Measurements from ENCODE around the gene PRR12. TPM values are rescaled to one million over a fixed set of nuclear protein-coding genes. Genes with fewer than 3 reads are reported as not detected.

Gene PRR12
- total RNA-seq, 2 donors from 2014 or later, result 44.6 to 50.7 TPM

DNA sequence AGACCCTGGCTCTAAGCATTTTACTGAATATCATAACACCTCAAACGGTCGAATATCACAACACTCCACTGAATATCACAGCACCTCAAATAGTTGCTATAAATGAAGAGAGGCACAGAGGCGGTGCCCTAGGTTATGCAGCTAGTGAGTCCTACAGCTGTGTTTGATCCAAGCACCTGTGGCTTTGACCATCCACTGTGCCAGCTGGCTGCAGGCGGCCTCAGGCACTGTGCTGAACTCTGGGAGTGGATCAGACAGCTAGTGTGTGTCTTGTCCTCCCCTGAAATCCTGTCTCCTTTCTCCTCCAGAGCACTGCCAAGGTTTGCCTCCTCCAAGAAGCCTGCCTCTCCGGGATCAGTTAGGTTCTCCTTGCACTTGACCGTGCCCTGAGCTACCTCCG is 18.0 kb upstream of the PRR12 start:
- no peaks in the 10 kb centered on the region for H3K9me3 ChIP-seq (ENCODE audit: control insufficient read depth, low read length, poor library complexity, severe bottlenecking)
- DNase-seq (no peak), ATAC-seq (no peak)
- Mint-ChIP-seq H3K4me1 (peaks cover 31% of the 10 kb centered on the region), H3K36me3 (ENCODE audit: low read depth) (no peaks in the 10 kb centered on the region), H3K4me3 (no peak overlapping the region), H3K27me3 (no peaks in the 10 kb centered on the region), H3K27ac (no peak overlapping the region)

GRCh38 chr19:49573425-49573824 is 17.6 kb upstream of the PRR12 start:
- DNase-seq (no peak), ATAC-seq (no peak)
- H3K36me3 Mint-ChIP-seq (ENCODE audit: low read depth), result no peaks in the 10 kb centered on the region
- no peaks in the 10 kb centered on the region for H3K9me3 ChIP-seq (ENCODE audit: control insufficient read depth, low read length, poor library complexity, severe bottlenecking)
- H3K4me3 Mint-ChIP-seq, result no peak overlapping the region
- no peak overlapping the region for H3K27ac Mint-ChIP-seq
- peaks cover 27% of the 10 kb centered on the region for H3K4me1 Mint-ChIP-seq
- H3K27me3 Mint-ChIP-seq, result no peaks in the 10 kb centered on the region

GRCh38 chr19:49574206-49574755 is 16.7 kb upstream of the PRR12 start:
- no peak overlapping the region for H3K27ac Mint-ChIP-seq
- DNase-seq (no peak), ATAC-seq (no peak)
- peaks cover 29% of the 10 kb centered on the region for H3K4me1 Mint-ChIP-seq
- no peaks in the 10 kb centered on the region for H3K27me3 Mint-ChIP-seq
- no peaks in the 10 kb centered on the region for H3K36me3 Mint-ChIP-seq (ENCODE audit: low read depth)
- no peak overlapping the region for H3K4me3 Mint-ChIP-seq
- H3K9me3 ChIP-seq (ENCODE audit: control insufficient read depth, low read length, poor library complexity, severe bottlenecking), result no peaks in the 10 kb centered on the region

DNA sequence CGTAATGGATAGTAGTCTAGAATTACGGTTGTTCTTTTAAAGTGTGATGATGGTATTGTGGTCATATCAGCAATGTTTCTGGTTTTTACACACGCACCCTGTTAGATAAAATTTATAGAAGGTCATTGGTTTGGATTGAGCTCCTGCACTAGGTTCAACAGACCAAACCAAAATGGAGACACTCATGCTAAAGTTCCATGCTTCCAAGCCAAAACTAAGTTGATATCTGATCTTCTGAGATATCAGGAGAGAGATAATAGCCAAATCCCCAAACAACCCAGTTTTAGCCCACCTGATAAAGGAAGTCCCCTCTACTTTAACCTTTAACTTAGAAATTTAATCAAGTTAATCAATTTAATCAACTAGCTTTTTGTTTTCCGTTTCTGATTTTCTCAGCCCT is 11.8 kb upstream of the PRR12 start:
- H3K9me3 ChIP-seq (ENCODE audit: control insufficient read depth, low read length, poor library complexity, severe bottlenecking), result no peaks in the 10 kb centered on the region
- Mint-ChIP-seq H3K4me3 (peak overlapping the region; percentile 99), H3K27ac (no peak overlapping the region), H3K27me3 (no peaks in the 10 kb centered on the region), H3K36me3 (ENCODE audit: low read depth) (peaks cover 2% of the 10 kb centered on the region), H3K4me1 (peaks cover 22% of the 10 kb centered on the region)
- no peak for DNase-seq
- no peak for ATAC-seq

- no peaks in the 10 kb centered on the region for H3K9me3 ChIP-seq (ENCODE audit: control insufficient read depth, low read length, poor library complexity, severe bottlenecking)
- Mint-ChIP-seq H3K27me3 (no peaks in the 10 kb centered on the region), H3K27ac (peak overlapping the region; percentile 93), H3K4me3 (peak overlapping the region; percentile 99), H3K36me3 (ENCODE audit: low read depth) (peaks cover 2% of the 10 kb centered on the region), H3K4me1 (peaks cover 22% of the 10 kb centered on the region)
- ATAC-seq (no peak), DNase-seq (no peak)
Observed at GRCh38 chr19:49579947-49580263, 11.1 kb upstream of the PRR12 start.

GRCh38 chr19:49580264-49581006 is 10.5 kb upstream of the PRR12 start, which contains the start of gene NOSIP:
NOSIP (minus strand) TSS chr19:49580556; CDS start chr19:49560691, 19,865 bp downstream.
- H3K4me3 Mint-ChIP-seq, result peak within 1 kb of the TSS; percentile 99
- no peaks in the 10 kb centered on the region for H3K9me3 ChIP-seq (ENCODE audit: control insufficient read depth, low read length, poor library complexity, severe bottlenecking)
- H3K27ac Mint-ChIP-seq, result peak within 1 kb of the TSS; percentile 93
- peaks cover 22% of the 10 kb centered on the region for H3K4me1 Mint-ChIP-seq
- H3K36me3 Mint-ChIP-seq (ENCODE audit: low read depth), result peaks cover 2% of the 10 kb centered on the region
- ATAC-seq (peak; percentile 99), DNase-seq (peak; percentile 86 to 92 (median 91))
- H3K27me3 Mint-ChIP-seq, result no peaks in the 10 kb centered on the region

GRCh38 chr19:49581007-49581508 is 9.9 kb upstream of the PRR12 start, which contains the start of gene PRRG2:
PRRG2 (plus strand) TSS chr19:49581316; CDS start chr19:49583220, 1,904 bp downstream.
- DNase-seq (no peak), ATAC-seq (no peak)
- peaks cover 2% of the 10 kb centered on the region for H3K36me3 Mint-ChIP-seq (ENCODE audit: low read depth)
- H3K4me3 Mint-ChIP-seq, result peak within 1 kb of the TSS; percentile 99
- H3K9me3 ChIP-seq (ENCODE audit: control insufficient read depth, low read length, poor library complexity, severe bottlenecking), result no peaks in the 10 kb centered on the region
- peak within 1 kb of the TSS; percentile 93 for H3K27ac Mint-ChIP-seq
- no peaks in the 10 kb centered on the region for H3K27me3 Mint-ChIP-seq
- H3K4me1 Mint-ChIP-seq, result peaks cover 22% of the 10 kb centered on the region

GRCh38 chr19:49583239-49583638 is 7.7 kb upstream of the PRR12 start:
- no peaks in the 10 kb centered on the region for H3K9me3 ChIP-seq (ENCODE audit: control insufficient read depth, low read length, poor library complexity, severe bottlenecking)
- no peak for ATAC-seq
- Mint-ChIP-seq H3K27me3 (no peaks in the 10 kb centered on the region), H3K4me3 (no peak overlapping the region), H3K27ac (no peak overlapping the region), H3K36me3 (ENCODE audit: low read depth) (peaks cover 2% of the 10 kb centered on the region), H3K4me1 (peaks cover 18% of the 10 kb centered on the region)
- no peak for DNase-seq

DNA sequence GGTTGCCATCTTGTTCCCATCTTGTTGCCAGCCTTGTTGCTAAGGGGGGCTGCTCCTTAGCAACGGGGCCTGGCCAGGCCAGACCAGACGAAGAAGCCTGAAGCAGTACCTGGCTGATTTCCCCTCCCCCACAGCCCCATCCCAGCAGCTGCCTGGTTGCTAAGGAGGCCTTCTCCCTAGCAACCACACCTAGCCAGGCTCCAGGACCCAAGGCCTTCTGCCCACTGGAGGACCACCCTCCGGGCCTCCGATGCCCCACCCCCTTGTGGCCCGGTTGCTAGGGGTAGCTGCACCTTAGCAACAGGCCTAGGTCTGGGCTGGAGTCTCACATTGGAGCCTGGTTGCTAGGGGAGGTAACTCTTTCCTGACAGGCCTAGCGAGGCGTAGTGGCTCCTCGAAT is 6.0 kb upstream of the PRR12 start:
- no peak overlapping the region for H3K4me3 Mint-ChIP-seq
- peaks cover 2% of the 10 kb centered on the region for H3K36me3 Mint-ChIP-seq (ENCODE audit: low read depth)
- ATAC-seq (no peak), DNase-seq (no peak)
- H3K4me1 Mint-ChIP-seq, result peaks cover 11% of the 10 kb centered on the region
- no peaks in the 10 kb centered on the region for H3K9me3 ChIP-seq (ENCODE audit: control insufficient read depth, low read length, poor library complexity, severe bottlenecking)
- no peaks in the 10 kb centered on the region for H3K27me3 Mint-ChIP-seq
- H3K27ac Mint-ChIP-seq, result no peak overlapping the region

GRCh38 chr19:49587227-49587626 is 3.8 kb upstream of the PRR12 start:
- Mint-ChIP-seq H3K36me3 (ENCODE audit: low read depth) (no peaks in the 10 kb centered on the region), H3K4me3 (no peak overlapping the region), H3K4me1 (peaks cover 6% of the 10 kb centered on the region), H3K27me3 (no peaks in the 10 kb centered on the region), H3K27ac (no peak overlapping the region)
- ATAC-seq, result no peak
- no peak for DNase-seq
- no peaks in the 10 kb centered on the region for H3K9me3 ChIP-seq (ENCODE audit: control insufficient read depth, low read length, poor library complexity, severe bottlenecking)

DNA sequence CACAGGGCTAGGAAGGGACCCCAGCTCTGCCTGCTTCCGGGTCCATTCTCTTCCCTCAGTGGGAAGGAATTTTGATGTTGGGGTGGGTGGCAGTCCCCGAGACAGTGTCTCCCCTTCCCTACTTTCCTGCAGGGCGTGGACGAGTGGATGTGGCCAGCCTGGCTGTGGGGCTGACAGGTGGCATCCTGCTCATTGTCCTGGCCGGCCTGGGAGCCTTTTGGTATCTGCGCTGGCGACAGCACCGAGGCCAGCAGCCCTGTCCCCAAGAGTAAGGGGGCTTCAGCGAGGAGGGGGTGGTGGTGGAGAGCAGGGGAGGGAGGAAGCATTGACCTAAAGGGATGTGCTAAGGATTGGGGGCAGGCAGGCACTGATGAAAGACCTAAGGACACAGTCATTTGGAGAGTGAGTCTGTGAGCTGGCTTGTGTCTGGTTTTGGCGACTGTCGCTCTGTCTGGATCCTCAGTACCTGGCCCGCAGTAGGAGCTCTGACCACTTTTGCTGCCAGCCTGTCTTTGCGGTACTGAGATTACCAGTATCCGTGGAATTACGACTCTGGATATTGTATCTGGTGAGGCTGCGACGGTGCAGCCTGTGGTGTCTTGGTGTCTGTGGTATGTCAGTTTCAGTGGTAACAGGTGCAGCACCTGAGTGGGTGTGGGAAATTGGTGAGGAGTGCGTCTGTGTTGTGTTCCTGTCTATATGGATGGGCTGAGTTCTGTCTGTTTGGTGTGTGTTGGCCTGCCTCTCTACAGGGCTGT is 2.4 kb upstream of the PRR12 start:
- peak overlapping the region; percentile 37 for H3K27ac Mint-ChIP-seq
- no peak overlapping the region for H3K4me3 Mint-ChIP-seq

GRCh38 chr19:49589502-49589905 is 1.5 kb upstream of the PRR12 start:
- ATAC-seq (no peak), DNase-seq (no peak)
- Mint-ChIP-seq H3K27ac (peak overlapping the region; percentile 92), H3K36me3 (ENCODE audit: low read depth) (peaks cover 2% of the 10 kb centered on the region), H3K4me3 (peak overlapping the region; percentile 93), H3K27me3 (no peaks in the 10 kb centered on the region), H3K4me1 (peaks cover 25% of the 10 kb centered on the region)
- H3K9me3 ChIP-seq (ENCODE audit: control insufficient read depth, low read length, poor library complexity, severe bottlenecking), result no peaks in the 10 kb centered on the region

More for the DNA sequence above, 2.4 kb upstream of the PRR12 start:
- no peaks in the 10 kb centered on the region for H3K9me3 ChIP-seq (ENCODE audit: control insufficient read depth, low read length, poor library complexity, severe bottlenecking)
- Mint-ChIP-seq H3K36me3 (ENCODE audit: low read depth) (peaks cover 2% of the 10 kb centered on the region), H3K27me3 (no peaks in the 10 kb centered on the region), H3K4me1 (peaks cover 17% of the 10 kb centered on the region)
- peak in 1 of 3 donors; percentile 28 for DNase-seq
- ATAC-seq, result peak; percentile 16

Data from T-helper 17 cell (primary cell).